ENCODE data around the gene GNG3.
"Not testable (repeated sequence)": the region's sequence is repeated elsewhere in the genome, so short reads cannot be mapped to it uniquely, and the experiment has no call there.

Gene GNG3

DNA sequence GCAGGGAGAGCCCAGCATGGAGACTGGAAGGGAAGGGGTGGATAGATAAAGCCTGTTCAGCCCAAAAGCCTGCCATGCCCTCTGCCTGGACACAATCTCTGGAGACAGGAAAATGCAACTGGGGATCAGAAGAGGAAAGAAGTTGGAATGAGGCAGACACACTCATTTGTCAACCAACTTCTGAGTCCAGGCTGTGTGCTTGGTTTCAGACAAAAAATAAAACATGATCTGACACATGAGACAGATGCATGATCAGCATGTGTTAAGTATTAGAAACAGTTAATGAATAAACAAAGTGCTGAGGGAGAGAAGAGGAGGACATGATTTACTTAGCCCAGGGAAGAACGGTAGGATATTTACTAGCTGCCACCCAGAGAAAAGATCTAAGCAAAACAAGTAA lies 19.0 kb upstream of the GNG3 start:
- no peak for DNase-seq

- DNase-seq: no peak
Observed at GRCh38 chr11:62689421-62690183, 17.9 kb upstream of the GNG3 start, which contains the start of gene LRRN4CL. TSS of gene LRRN4CL (minus strand) at chr11:62689530. CDS start at chr11:62688508, 1,022 bp downstream.

GRCh38 chr11:62693624-62694023 lies 13.9 kb upstream of the GNG3 start:
- not testable (repeated sequence) for DNase-seq

GRCh38 chr11:62694455-62695167 lies 12.9 kb upstream of the GNG3 start:
- DNase-seq: no peak

DNA sequence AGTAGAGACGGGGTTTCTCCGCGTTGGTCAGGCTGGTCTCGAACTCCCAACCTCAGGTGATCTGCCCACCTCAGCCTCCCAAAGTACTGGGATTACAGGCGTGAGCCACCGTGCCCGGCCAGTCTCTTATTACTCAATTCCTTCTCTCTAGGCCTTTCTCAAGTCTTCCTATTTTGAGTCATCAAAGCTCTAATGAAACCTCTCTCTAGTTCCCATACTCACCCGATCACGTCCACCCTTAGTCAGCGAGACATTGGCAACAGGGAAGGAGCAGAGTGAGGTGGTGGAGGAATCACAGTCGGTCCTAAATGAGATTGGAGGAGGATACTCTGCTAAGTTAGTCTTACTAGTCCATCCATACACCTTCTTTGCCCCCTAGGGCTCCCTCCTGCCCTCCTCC lies 5.2 kb upstream of the GNG3 start:
- DNase-seq: no peak

DNA sequence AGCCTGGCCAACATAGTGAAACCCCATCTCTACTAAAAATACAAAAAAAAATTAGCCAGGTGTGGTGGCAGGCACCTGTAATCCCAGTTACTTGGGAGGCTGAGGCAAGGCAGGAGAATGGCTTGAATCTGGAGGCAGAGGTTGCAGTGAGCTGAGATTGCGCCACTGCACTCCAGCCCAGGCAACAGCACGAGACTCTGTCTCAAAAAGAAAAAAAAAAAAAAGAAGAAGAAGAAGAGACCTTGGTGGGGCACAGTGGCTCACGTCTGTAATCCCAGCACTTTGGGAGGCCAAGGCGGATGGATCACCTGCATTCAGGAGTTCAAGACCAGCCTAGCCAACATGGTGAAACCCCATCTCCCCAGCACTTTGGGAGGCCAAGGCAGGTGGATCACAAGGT lies 3.6 kb upstream of the GNG3 start:
- DNase-seq: not testable (repeated sequence)

DNA sequence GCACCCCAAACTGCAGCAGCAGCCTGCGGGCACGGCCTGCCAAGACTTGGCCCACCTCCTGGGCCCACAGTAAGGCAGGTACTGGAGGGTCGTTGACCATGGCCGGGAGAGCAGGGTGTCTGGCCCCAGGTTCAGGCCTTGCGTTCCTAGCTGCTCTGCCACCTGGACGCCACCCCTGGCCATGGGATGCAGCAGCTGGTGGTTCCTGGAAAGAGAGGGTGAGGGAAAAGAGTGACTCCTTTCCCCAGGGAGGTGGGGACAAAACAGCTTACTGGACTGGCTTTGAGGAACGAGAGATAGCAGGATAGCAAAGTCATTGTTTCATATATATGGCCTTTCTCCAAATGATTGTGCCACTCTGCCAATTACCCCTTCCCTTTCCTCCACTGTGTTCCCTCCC lies 2.1 kb upstream of the GNG3 start:
- no peak for DNase-seq

DNA sequence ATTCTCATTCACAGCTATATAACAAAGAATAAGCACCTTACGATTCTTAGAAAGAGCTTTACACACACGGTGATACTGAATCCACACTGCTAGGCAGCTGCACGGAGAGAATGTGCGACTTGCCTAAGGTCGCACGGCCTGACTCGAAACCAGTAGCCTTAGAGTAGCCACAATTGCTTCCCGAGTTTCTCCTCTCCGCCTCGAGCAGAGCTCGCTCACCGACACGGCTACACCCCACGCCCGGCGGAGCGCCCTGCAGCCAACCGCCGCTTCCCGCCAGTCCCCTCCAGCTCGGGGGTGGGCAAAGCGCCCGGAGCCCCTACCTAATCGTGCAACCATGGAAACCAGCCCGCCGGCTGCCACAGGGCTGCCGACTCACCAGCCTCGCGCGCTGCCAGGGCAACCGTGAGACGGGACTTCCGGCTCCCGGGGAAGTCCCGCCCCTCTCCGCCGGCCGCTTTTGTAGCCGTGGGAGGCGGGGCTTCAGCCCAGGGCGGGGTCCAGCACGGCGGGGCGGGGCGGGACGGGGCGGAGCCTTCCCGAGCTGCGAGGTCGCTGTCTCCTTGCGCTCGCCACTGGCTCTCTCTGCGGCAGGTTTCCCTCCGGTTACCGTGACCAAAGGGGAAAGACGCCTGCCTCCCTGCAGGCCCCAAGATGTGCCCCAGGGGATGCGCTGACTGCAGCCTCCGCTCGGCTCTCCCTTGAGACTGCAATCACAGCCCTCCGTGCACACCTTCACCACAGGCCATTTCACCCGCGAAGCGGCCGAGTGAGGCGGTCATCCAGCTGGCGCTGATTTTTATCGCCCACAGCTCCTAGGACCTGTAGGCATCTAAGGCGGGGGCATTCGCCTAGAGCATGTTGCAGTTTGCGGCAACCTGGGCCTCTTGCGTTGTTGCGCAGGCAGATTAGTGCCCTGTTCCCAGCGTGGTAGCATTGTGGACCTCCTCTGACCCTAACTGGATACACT lies 1.3 kb upstream of the GNG3 start:
- peak; percentile 76 for DNase-seq

- DNase-seq: no peak
Observed at GRCh38 chr11:62706850-62707247, 627 bp upstream of the GNG3 start.

GRCh38 chr11:62708392-62708791 lies 916 bp downstream of the GNG3 start:
- no peak for DNase-seq

- no peak for DNase-seq
Observed at GRCh38 chr11:62708793-62709192, 1.3 kb downstream of the GNG3 start.

DNA sequence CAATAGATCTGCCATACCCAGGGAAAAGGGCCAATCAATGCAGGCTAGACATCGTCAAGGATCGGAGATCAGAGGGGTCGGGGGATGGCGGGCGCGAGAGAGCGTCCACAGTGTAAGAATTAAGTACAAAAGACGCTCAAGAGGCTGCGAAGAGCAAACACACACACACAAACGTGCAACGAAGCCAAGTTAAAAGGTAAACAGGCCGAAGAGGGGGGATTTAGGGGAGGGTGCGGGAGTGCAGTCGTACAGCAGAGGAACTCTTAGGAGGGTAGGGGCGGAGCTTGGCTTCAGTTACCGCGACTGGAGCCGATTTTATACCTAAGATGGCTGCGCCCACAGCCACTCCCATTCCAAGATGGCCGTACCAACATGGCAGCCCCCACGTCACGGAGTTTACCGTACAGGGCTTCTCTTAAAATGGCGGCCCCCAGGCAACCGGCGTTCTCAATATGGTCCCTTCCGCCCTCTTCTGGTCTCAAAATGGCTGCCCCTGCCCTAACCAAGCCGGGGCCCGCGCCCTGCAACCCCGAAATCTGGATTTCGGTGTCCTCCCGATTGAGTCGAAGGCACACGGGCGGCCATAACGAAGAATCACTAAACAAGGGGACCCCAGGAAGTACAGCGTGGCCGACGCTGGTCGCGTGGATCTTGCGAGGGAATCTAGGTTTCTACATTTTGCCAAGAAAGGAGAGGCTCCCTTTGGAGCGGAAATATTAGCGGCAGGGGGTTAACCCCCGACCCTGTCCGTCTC lies 1.9 kb downstream of the GNG3 start:
- peak; percentile 95 for DNase-seq

- no peak for DNase-seq
Observed at GRCh38 chr11:62710001-62710345, 2.5 kb downstream of the GNG3 start.

GRCh38 chr11:62712276-62712812 lies 4.9 kb downstream of the GNG3 start:
- no peak for DNase-seq

DNA sequence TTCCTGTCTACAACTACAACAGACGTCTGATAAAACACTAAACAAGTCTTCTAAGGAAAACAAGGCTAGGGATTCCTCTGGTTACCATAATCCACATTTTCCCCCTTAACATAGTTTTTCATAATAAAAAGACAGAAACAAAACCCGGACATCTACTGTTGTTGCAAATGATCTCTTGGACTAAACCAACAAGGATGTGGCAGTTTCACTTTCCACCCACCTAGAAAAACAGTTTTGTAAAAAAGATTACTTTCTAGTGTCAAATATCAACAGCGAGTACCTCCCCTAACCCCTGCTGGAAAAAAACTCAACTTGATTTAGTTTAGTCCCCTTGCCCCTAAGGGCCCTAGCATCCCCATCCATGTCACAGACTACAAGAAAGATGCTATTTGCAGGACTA lies 5.4 kb downstream of the GNG3 start:
- DNase-seq: no peak

DNA sequence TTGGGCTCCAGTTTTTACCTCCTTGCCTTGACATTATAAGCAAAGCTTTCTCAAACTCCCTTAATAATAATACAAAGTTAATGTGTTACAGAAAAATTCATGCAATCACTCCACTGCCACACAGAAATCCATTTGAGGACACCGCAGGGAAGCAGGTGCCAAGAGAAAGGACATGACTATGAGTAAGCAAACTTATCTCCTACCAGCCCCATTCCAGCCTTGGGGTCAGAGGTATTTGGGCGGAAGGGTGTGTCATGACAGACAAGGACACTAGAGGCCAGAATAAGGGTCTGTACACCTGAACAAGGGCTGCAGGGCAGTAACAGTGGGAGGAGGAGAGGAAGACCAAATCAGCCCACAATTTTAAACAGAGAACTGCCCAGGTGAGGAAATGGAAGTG lies 5.9 kb downstream of the GNG3 start:
- DNase-seq: no peak

GRCh38 chr11:62715150-62716130 lies 8.0 kb downstream of the GNG3 start:
- DNase-seq: no peak

DNA sequence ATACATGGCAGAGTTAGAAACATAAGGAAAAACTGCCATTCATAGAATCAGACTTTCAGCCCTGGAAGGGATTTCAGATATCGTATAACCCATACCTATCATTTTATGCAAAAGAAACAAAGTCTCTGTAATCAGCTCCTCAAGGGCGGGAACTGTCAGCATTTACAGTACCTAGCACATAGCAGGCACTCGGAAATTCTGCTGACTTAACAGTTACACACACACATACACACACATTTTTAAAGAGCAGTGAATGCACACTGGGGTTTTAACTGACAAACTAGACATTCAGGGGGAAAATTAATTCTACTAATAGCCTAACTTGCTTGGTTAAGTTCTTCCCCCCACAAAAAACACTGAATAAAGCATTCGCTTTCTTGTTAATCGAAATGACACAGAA lies 8.7 kb downstream of the GNG3 start:
- DNase-seq: no peak

DNA sequence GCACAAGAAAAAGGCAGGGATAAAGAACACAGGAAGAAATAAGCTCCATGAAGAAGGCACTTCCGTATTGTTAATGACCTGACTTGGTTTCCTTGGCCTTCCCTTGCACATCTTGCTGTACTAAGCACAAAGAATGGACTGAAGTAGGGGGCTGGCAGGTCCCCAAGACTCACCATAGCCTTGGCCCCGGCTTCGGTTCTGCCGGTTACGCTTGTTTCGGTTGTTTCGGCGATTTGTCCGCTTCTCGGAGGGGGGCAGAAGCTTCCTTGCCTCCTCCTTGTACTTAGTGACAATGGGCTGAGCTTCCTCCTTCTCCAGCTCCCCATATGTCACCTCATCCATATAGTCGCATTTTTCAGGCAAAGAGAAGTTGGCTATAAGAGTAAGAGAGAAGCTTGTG lies 9.3 kb downstream of the GNG3 start:
- DNase-seq: no peak

DNA sequence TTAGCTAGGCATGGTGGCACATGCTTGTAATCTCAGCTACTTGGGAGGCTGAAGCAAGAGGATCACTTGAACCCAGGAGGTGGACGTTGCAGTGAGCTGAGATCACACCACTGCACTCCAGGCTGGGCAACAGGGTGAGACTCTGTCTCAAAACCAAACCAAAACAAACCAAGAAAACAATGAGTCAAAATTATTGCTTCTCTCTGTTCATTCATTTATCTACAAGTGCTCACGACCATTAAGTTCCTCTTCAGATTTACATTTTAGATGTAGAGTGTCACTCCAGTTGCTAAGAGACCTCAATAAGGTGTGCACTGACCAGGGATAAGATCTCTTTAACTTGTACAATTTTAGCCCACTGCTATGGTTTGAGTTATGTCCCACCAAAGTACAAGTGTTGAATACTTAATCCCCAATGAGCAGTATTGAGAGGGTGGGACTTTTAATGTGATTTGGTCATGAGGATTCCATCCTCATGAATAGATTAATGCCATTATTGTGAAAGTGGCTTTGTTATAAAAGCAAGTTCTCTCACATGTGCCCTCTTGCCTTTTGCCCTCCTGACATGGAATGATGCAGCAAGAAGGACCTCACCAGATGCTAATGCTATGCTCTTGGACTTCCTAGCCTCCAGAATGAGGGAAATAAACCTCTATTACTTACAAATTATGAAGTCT lies 12.0 kb downstream of the GNG3 start:
- DNase-seq: no peak

DNA sequence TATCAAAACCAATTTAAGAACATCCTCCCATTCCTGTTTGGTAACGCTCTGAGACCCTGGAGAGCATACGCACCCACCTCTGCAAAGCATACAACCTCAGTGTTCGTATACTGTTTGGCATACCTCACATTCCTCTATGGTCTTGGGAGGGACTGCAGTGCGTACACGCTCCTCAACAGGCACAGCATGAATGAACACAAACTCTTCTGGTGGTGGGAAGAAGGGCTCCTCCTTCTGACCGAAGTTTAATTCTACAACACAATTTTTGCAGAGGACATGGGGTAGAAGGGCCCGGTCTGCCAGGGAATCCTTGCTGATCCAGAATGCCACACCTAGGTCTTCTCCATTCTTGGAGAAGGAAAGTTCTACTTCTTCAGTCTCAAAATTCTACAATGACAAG lies 14.5 kb downstream of the GNG3 start:
- no peak for DNase-seq
